ENCODE results near the gene ZNF563. TPM values are rescaled to one million over a fixed set of nuclear protein-coding genes. Genes with fewer than 3 reads are reported as not detected.

Gene ZNF563
- total RNA-seq, 1 experiment from 2014 or later = not detected

DNA sequence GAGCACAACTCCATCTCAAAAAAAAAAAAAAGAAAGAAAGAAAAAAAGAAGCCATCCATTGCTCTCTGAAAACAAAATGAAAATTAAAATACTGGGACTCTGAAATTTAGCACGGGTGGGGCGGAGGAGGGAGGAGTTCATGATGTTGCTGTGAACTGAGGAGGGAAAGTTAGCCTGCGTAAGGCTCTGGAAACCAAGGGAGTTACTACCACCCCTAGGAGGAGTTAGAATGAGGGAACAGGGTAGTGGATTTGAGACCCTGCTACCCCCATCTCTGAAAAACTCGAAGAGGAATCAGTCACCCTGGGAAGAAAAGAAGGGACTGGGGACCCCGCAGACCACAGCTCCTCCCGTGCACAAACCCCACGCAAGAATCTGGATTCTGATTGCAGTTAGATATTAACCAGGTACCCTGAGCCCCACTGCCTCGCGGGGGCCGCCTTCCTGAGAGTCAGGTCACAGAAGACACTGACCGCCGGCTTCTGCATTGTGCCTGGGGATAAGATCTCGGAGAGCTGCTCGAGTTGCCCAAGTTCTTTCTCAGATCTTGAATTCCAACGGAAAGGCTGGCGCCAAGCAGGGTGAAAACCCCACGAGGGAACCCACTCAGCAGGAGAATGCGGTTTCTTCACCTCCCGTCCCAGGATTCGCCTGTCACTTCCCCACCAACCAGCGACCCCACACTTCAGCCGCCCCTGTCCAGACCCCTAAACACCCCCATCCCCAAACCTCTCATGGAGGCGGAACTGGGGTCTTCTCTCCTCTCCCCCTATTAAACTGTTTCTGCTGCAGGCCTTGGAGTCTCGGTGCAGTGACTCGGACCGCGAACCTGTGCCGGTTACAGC is 31.2 kb upstream of the ZNF563 start:
- ChIA-PET CTCF (no interaction called here), POLR2A (no interaction called here)
- no TSS peak for BruUV-seq (replicated peaks)

More for the DNA sequence above, 31.2 kb upstream of the ZNF563 start:
- no peak for ATAC-seq
- Histone ChIP-seq H3K4me3 (replicated peaks in 1 of 2; ENCODE audit: low read depth in 1 of 2, low read length in 2 of 2) (no peak overlapping the region), H3K36me3 (ENCODE audit: control insufficient read depth in 1 of 2, insufficient read depth in 2 of 2, low read length in 2 of 2) (no peaks in the 10 kb centered on the region), H2AFZ (ENCODE audit: low read depth, low read length, poor library complexity, severe bottlenecking) (no peak overlapping the region), H3K79me2 (ENCODE audit: insufficient read depth, low read length) (no peaks in the 10 kb centered on the region), H4K20me1 (ENCODE audit: insufficient read depth) (no peaks in the 10 kb centered on the region), H3K4me1 (ENCODE audit: control insufficient read depth in 1 of 2, insufficient read depth in 2 of 2, low read length in 2 of 2) (no peaks in the 10 kb centered on the region), H3K9me3 (ENCODE audit: control insufficient read depth in 1 of 2, insufficient read depth in 1 of 2, low read depth in 1 of 2, low read length in 2 of 2) (peaks cover 0 to 10% of the 10 kb centered on the region in 2 experiments; a peak in 2 of 4 replicates), H3K9ac (ENCODE audit: low read length) (no peak overlapping the region), H3K4me2 (ENCODE audit: low read length) (no peak overlapping the region), H3K27ac (ENCODE audit: low read depth, low read length) (no peak overlapping the region), H3K9me2 (ENCODE audit: insufficient read depth) (no peaks in the 10 kb centered on the region), H3K27me3 (ENCODE audit: insufficient read depth, low read length) (no peaks in the 10 kb centered on the region)
- RAD21 ChIA-PET (ENCODE audit: low non-redundant PET in 1 of 2, low total read pairs in 2 of 2, uncharacterized antibody in 2 of 2, unreplicated experiment in 2 of 2) = no interaction called here
- no peak for DNase-seq (ENCODE audit: low read depth, low spot score)
- intact Hi-C loops (cut with micrococcal nuclease) = no loop called here
- TF ChIP-seq MAX (IDR thresholded peaks at IDR 0.05) (no peak), RAD21 (IDR thresholded peaks at IDR 0.05; ENCODE audit: low read depth) (no peak), FOSL1 (IDR thresholded peaks at IDR 0.05; ENCODE audit: low read depth) (no peak), ZBTB33 (IDR thresholded peaks at IDR 0.05; ENCODE audit: extremely low read depth, insufficient replicate concordance, low read length) (no peak), EGR1 (IDR thresholded peaks at IDR 0.05; ENCODE audit: low read depth) (no peak), CEBPB (IDR thresholded peaks at IDR 0.05; ENCODE audit: low read depth) (no peak), SRF (IDR thresholded peaks at IDR 0.05; ENCODE audit: low read depth) (no peak), EZH2 (IDR thresholded peaks at IDR 0.05) (no peak), POLR2A (IDR thresholded peaks at IDR 0.05; ENCODE audit: borderline replicate concordance, extremely low read depth, insufficient read depth, insufficient read length) (no peak), ZFX (IDR thresholded peaks at IDR 0.05) (no peak), EZH2phosphoT487 (IDR thresholded peaks at IDR 0.05; ENCODE audit: borderline replicate concordance) (no peak), SP1 (IDR thresholded peaks at IDR 0.05; ENCODE audit: low read depth) (no peak)
- TF ChIP-seq, protein P1, sequence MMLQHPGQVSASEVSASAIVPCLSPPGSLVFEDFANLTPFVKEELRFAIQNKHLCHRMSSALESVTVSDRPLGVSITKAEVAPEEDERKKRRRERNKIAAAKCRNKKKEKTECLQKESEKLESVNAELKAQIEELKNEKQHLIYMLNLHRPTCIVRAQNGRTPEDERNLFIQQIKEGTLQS (IDR thresholded peaks at IDR 0.05) = no peak
- TF ChIP-seq, protein P2, sequence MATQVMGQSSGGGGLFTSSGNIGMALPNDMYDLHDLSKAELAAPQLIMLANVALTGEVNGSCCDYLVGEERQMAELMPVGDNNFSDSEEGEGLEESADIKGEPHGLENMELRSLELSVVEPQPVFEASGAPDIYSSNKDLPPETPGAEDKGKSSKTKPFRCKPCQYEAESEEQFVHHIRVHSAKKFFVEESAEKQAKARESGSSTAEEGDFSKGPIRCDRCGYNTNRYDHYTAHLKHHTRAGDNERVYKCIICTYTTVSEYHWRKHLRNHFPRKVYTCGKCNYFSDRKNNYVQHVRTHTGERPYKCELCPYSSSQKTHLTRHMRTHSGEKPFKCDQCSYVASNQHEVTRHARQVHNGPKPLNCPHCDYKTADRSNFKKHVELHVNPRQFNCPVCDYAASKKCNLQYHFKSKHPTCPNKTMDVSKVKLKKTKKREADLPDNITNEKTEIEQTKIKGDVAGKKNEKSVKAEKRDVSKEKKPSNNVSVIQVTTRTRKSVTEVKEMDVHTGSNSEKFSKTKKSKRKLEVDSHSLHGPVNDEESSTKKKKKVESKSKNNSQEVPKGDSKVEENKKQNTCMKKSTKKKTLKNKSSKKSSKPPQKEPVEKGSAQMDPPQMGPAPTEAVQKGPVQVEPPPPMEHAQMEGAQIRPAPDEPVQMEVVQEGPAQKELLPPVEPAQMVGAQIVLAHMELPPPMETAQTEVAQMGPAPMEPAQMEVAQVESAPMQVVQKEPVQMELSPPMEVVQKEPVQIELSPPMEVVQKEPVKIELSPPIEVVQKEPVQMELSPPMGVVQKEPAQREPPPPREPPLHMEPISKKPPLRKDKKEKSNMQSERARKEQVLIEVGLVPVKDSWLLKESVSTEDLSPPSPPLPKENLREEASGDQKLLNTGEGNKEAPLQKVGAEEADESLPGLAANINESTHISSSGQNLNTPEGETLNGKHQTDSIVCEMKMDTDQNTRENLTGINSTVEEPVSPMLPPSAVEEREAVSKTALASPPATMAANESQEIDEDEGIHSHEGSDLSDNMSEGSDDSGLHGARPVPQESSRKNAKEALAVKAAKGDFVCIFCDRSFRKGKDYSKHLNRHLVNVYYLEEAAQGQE (IDR thresholded peaks at IDR 0.05; ENCODE audit: low read depth) = no peak

All from HCT116 (cell line).